ENCODE data around the gene CHL1. TPM values are rescaled to one million over a fixed set of nuclear protein-coding genes. Genes with fewer than 3 reads are reported as not detected.

CHL1 gene
- total and polyA plus RNA-seq, 2 of the 8 experiments (the other 6 are each of a cell fraction or from before 2014, with no cell fraction given): 0.05 to 0.99 TPM

GRCh38 chr3:458653-459310, 262.2 kb downstream of the CHL1 start:
- H2BK120ac ChIP-seq (replicated peaks; ENCODE audit: low read depth, low read length): no peak overlapping the region
- no peaks in the 10 kb centered on the region for H3K36me3 ChIP-seq (ENCODE audit: control insufficient read depth in 2 of 4, insufficient read depth in 4 of 4, low read length in 3 of 4)
- no peak overlapping the region for H2BK15ac ChIP-seq (ENCODE audit: low read length)
- WGBS, 2 experiments (ENCODE audit: extremely low coverage in 1 of 2, insufficient coverage in 1 of 2, insufficient read length in 1 of 2, insufficient replicate concordance in 2 of 2, low coverage in 1 of 2, low lambda C conversion rate in 2 of 2, missing lambda C conversion rate in 1 of 2): 82% methylated on average over 8 of the region's 8 CpGs; no CpG with 5 or more reads in 1 of the 2 experiments
- no peak overlapping the region for H3K18ac ChIP-seq (ENCODE audit: extremely low read depth, low read length)
- CTCF ChIA-PET (ENCODE audit: partially characterized antibody): interaction anchor here (1.2 to 2.6 kb wide), 3 partner anchors 10 to 415 kb away, joined by 3 to 17 read pairs (median 5); no protein-coding TSS in a partner anchor
- H2AFZ ChIP-seq (ENCODE audit: low read length): 0 out of 2 replicates have a peak overlapping the region, but pooled peaks have one; percentile 4
- no peaks in the 10 kb centered on the region for H3K79me1 ChIP-seq (ENCODE audit: low read depth, low read length)
- no peak overlapping the region for H3K14ac ChIP-seq (ENCODE audit: insufficient read length)
- no peaks in the 10 kb centered on the region for H3K79me2 ChIP-seq (ENCODE audit: control insufficient read depth in 1 of 2, insufficient read depth in 2 of 2, low read length in 2 of 2)
- H2BK12ac ChIP-seq (ENCODE audit: low read depth, low read length): no peak overlapping the region
- H4K5ac ChIP-seq (ENCODE audit: insufficient read length, low read depth, low read length): no peak overlapping the region
- POLR2A ChIA-PET (ENCODE audit: partially characterized antibody): no interaction called here
- no peak overlapping the region for H3K4me3 ChIP-seq (ENCODE audit: extremely low read depth in 1 of 4, insufficient read depth in 2 of 4, low read depth in 3 of 4, low read length in 4 of 4)
- H3K27ac ChIP-seq (ENCODE audit: low read depth, low read length): no peak overlapping the region
- no peaks in the 10 kb centered on the region for H3K27me3 ChIP-seq (replicated peaks in 1 of 4; ENCODE audit: control insufficient read depth in 3 of 4, extremely low read depth in 1 of 4, insufficient read depth in 3 of 4, low read length in 3 of 4)
- no peak overlapping the region for H3K23ac ChIP-seq (ENCODE audit: insufficient read length)
- no peak overlapping the region for H4K8ac ChIP-seq (ENCODE audit: extremely low read depth, insufficient read depth, low read length)
- H3K9me3 ChIP-seq (ENCODE audit: insufficient read depth in 2 of 2, low read depth in 1 of 2, low read length in 1 of 2): no peaks in the 10 kb centered on the region
- H3K4me1 ChIP-seq (replicated peaks in 1 of 4; ENCODE audit: control insufficient read depth in 3 of 4, insufficient read depth in 4 of 4, low read length in 3 of 4): peaks cover 0 to 10% (median 3%) of the 10 kb centered on the region in 4 experiments; a peak in 3 of 7 replicates
- no peak overlapping the region for H3K4me2 ChIP-seq (ENCODE audit: insufficient read depth in 1 of 2, low read depth in 2 of 2, low read length in 2 of 2)
- H3K56ac ChIP-seq (replicated peaks; ENCODE audit: insufficient read length, low read depth, low read length): no peak overlapping the region
- H3K4ac ChIP-seq (replicated peaks; ENCODE audit: insufficient read length, low read depth, low read length): no peak overlapping the region
- H2BK5ac ChIP-seq (ENCODE audit: low read depth, low read length): no peak overlapping the region
- no peaks in the 10 kb centered on the region for H4K20me1 ChIP-seq (replicated peaks in 1 of 2; ENCODE audit: control insufficient read depth in 1 of 2, insufficient read depth in 2 of 2, low read length in 2 of 2)
- H3K9ac ChIP-seq (replicated peaks in 1 of 4; ENCODE audit: extremely low read depth in 1 of 4, low read depth in 3 of 4, low read length in 3 of 4): no peak overlapping the region
- no peak overlapping the region for H2BK20ac ChIP-seq (ENCODE audit: low read length)
- DNase-seq (ENCODE audit: low read depth in 1 of 2, low spot score in 2 of 2): no peak
- no peaks in the 10 kb centered on the region for H3K23me2 ChIP-seq (ENCODE audit: low read depth, low read length)
- H4K91ac ChIP-seq (replicated peaks; ENCODE audit: insufficient read length, low read length): no peak overlapping the region
- no peak for FAIRE-seq
- no peak overlapping the region for H2AK5ac ChIP-seq (ENCODE audit: low read depth, low read length)
- TF ChIP-seq CBX5 (IDR thresholded peaks at IDR 0.05; ENCODE audit: low read depth, low read length) (no peak), GTF2F1 (IDR thresholded peaks at IDR 0.05; ENCODE audit: borderline replicate concordance, low read depth, low read length) (no peak), SP4 (IDR thresholded peaks at IDR 0.05; ENCODE audit: low read length) (no peak), JUND (IDR thresholded peaks at IDR 0.05; ENCODE audit: low read length) (no peak), TCF12 (IDR thresholded peaks at IDR 0.05; ENCODE audit: low read depth, low read length) (no peak), EGR1 (IDR thresholded peaks at IDR 0.05; ENCODE audit: borderline replicate concordance, low read depth, low read length) (no peak), CHD1 (IDR thresholded peaks at IDR 0.05; ENCODE audit: low read depth, low read length) (no peak), BACH1 (IDR thresholded peaks at IDR 0.05; ENCODE audit: low read length) (no peak), HDAC2 (IDR thresholded peaks at IDR 0.05; ENCODE audit: borderline replicate concordance in 1 of 2, low read depth in 2 of 2, low read length in 2 of 2) (no peak), RFX5 (IDR thresholded peaks at IDR 0.05; ENCODE audit: borderline replicate concordance, low read depth, low read length) (no peak)
- TF ChIP-seq, protein P1, sequence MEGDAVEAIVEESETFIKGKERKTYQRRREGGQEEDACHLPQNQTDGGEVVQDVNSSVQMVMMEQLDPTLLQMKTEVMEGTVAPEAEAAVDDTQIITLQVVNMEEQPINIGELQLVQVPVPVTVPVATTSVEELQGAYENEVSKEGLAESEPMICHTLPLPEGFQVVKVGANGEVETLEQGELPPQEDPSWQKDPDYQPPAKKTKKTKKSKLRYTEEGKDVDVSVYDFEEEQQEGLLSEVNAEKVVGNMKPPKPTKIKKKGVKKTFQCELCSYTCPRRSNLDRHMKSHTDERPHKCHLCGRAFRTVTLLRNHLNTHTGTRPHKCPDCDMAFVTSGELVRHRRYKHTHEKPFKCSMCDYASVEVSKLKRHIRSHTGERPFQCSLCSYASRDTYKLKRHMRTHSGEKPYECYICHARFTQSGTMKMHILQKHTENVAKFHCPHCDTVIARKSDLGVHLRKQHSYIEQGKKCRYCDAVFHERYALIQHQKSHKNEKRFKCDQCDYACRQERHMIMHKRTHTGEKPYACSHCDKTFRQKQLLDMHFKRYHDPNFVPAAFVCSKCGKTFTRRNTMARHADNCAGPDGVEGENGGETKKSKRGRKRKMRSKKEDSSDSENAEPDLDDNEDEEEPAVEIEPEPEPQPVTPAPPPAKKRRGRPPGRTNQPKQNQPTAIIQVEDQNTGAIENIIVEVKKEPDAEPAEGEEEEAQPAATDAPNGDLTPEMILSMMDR (IDR thresholded peaks at IDR 0.05; ENCODE audit: control extremely low read depth in 1 of 3, insufficient read depth in 1 of 3, low read depth in 1 of 3, low read length in 3 of 3): no peak
